Activated naive CD8-positive, alpha-beta T cell treated with anti-CD3 and anti-CD28 coated beads, Interleukin-2, amount 50 U/mL, for 24 hours (primary cell): ENCODE measurements around the gene TSEN34.
A peak's percentile ranks its signal among the peaks of the same experiment; 100 is the strongest.
"Not testable (repeated sequence)": the region's sequence is repeated elsewhere in the genome, so short reads cannot be mapped to it uniquely, and the experiment has no call there.

Experiments
- ATAC-seq: fragments of 150-1000 bp; cut with Tn5 transposase; one replicate; pipeline ENCODE4 v1.10.0; 2021
- DNase-seq: peaks from one replicate; pipeline ENCODE4 v3.0.0; 2021
- H3K27ac Mint-ChIP-seq: one replicate; pipeline ENCODE4 v1.8.0; 2021; ENCODE audit warnings: mild to moderate bottlenecking, mixed read lengths
- H3K27me3 Mint-ChIP-seq: one replicate; pipeline ENCODE4 v1.8.0; 2021; ENCODE audit warnings: mixed read lengths
- H3K36me3 Mint-ChIP-seq: one replicate; pipeline ENCODE4 v1.8.0; 2021; ENCODE audit warnings: low read depth, mixed read lengths
- H3K4me1 Mint-ChIP-seq: one replicate; pipeline ENCODE4 v1.8.0; 2021; ENCODE audit warnings: mixed read lengths
- H3K4me3 Mint-ChIP-seq: one replicate; pipeline ENCODE4 v1.8.0; 2021; ENCODE audit warnings: mild to moderate bottlenecking, moderate library complexity, mixed read lengths
- H3K9me3 Mint-ChIP-seq: one replicate; pipeline ENCODE4 v1.8.0; 2021; ENCODE audit warnings: mixed read lengths

Gene TSEN34

GRCh38 chr19:54172471-54173358 lies 18.4 kb upstream of the TSEN34 start, which contains the start of gene TMC4:
Gene TMC4 (minus strand): TSS chr19:54173160. CDS start chr19:54173117, 43 bp downstream.
- Mint-ChIP-seq H3K27ac (no peak within 1 kb of the TSS), H3K4me3 (no peak within 1 kb of the TSS), H3K27me3 (no peaks in the 10 kb centered on the region), H3K9me3 (no peaks in the 10 kb centered on the region), H3K36me3 (peaks cover 8% of the 10 kb centered on the region), H3K4me1 (peaks cover 6% of the 10 kb centered on the region)
- no peak for DNase-seq
- no peak for ATAC-seq

GRCh38 chr19:54173359-54173699 lies 17.8 kb upstream of the TSEN34 start:
- Mint-ChIP-seq H3K36me3 (peaks cover 12% of the 10 kb centered on the region), H3K27me3 (no peaks in the 10 kb centered on the region), H3K4me3 (no peak overlapping the region), H3K9me3 (no peaks in the 10 kb centered on the region), H3K27ac (no peak overlapping the region), H3K4me1 (peaks cover 2% of the 10 kb centered on the region)
- ATAC-seq (no peak), DNase-seq (no peak)

- no peaks in the 10 kb centered on the region for H3K27me3 Mint-ChIP-seq
- H3K36me3 Mint-ChIP-seq: peaks cover 18% of the 10 kb centered on the region
- no peak overlapping the region for H3K4me3 Mint-ChIP-seq
- ATAC-seq (no peak), DNase-seq (no peak)
- H3K4me1 Mint-ChIP-seq: no peaks in the 10 kb centered on the region
- H3K27ac Mint-ChIP-seq: no peak overlapping the region
- no peaks in the 10 kb centered on the region for H3K9me3 Mint-ChIP-seq
These were observed 16.9 kb upstream of the TSEN34 start for GRCh38 chr19:54173951-54174834.

GRCh38 chr19:54178581-54179261 lies 12.4 kb upstream of the TSEN34 start:
- Mint-ChIP-seq H3K4me3 (no peak overlapping the region), H3K27me3 (no peaks in the 10 kb centered on the region), H3K9me3 (no peaks in the 10 kb centered on the region), H3K36me3 (peaks cover 32% of the 10 kb centered on the region), H3K4me1 (no peaks in the 10 kb centered on the region), H3K27ac (no peak overlapping the region)
- peak; percentile 77 for ATAC-seq
- DNase-seq: no peak

DNA sequence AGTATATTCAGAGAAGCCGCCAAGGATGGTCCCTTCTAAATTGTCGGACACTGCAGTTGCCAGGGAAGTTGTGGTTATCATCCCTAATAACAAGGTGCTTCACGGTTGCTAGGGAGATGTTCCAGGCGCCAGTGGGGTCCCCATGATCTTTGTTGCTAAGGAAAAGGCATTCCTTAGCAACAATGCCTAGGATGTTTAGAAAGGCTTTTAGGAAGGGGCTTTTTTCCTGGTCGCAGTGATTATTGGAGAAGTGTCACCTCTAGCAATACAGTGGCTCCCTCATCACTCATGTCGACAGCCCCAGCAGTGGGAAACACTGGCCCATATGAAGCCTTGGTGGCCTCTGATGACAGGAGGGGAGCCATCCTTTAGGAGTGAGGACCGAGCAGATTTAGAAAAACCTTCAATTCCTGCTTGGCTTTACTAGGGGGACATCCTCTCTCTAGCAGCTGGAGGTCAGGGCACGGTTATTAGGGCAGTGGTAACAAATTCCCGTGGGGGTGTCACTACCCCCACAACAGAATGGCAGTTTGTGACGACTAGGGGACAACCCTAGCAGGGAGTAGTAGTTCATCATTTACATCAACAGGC lies 11.8 kb upstream of the TSEN34 start:
- no peaks in the 10 kb centered on the region for H3K4me1 Mint-ChIP-seq
- H3K27ac Mint-ChIP-seq: no peak overlapping the region
- H3K9me3 Mint-ChIP-seq: no peaks in the 10 kb centered on the region
- peaks cover 37% of the 10 kb centered on the region for H3K36me3 Mint-ChIP-seq
- ATAC-seq: no peak
- DNase-seq: no peak
- no peaks in the 10 kb centered on the region for H3K27me3 Mint-ChIP-seq
- no peak overlapping the region for H3K4me3 Mint-ChIP-seq

DNA sequence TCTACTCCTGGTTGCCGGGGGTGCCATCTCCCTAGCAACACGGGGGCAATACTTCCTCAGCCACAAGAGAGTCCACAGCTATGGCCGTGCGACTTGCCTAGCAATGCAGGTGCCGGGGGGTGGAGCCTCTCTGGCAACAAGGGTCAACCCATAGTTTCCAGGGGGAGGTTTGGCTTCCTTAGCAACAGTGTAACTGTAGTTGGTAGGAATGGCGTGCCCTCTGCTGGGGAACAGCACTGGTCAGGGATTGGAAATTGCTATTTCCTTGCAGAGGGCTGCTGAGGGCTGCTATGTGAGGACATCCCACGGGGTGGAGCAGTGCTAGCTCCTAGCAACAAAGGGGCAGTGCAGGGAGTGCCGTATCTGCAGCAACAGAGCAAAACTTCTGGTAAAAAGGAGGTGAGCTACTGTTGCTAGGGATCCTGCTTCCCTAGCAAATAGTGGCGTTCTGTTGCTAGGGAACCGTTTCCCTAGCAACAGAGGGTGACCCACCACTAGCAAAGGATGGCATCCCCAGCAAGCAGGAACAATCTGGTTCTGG lies 11.1 kb upstream of the TSEN34 start:
- Mint-ChIP-seq H3K4me3 (no peak overlapping the region), H3K36me3 (peaks cover 37% of the 10 kb centered on the region), H3K27ac (no peak overlapping the region), H3K27me3 (no peaks in the 10 kb centered on the region), H3K4me1 (no peaks in the 10 kb centered on the region), H3K9me3 (no peaks in the 10 kb centered on the region)
- no peak for ATAC-seq
- no peak for DNase-seq

GRCh38 chr19:54180691-54181091 lies 10.4 kb upstream of the TSEN34 start:
- H3K4me3 Mint-ChIP-seq: no peak overlapping the region
- H3K27me3 Mint-ChIP-seq: no peaks in the 10 kb centered on the region
- ATAC-seq (no peak), DNase-seq (no peak)
- H3K4me1 Mint-ChIP-seq: no peaks in the 10 kb centered on the region
- no peak overlapping the region for H3K27ac Mint-ChIP-seq
- H3K9me3 Mint-ChIP-seq: no peaks in the 10 kb centered on the region
- peaks cover 37% of the 10 kb centered on the region for H3K36me3 Mint-ChIP-seq

- not testable (repeated sequence) for DNase-seq, H3K27ac Mint-ChIP-seq, ATAC-seq, H3K27me3 Mint-ChIP-seq, H3K4me3 Mint-ChIP-seq, H3K4me1 Mint-ChIP-seq, H3K9me3 Mint-ChIP-seq
- peaks cover 40% of the 10 kb centered on the region for H3K36me3 Mint-ChIP-seq
These were observed 9.2 kb upstream of the TSEN34 start for GRCh38 chr19:54181894-54182293.

DNA sequence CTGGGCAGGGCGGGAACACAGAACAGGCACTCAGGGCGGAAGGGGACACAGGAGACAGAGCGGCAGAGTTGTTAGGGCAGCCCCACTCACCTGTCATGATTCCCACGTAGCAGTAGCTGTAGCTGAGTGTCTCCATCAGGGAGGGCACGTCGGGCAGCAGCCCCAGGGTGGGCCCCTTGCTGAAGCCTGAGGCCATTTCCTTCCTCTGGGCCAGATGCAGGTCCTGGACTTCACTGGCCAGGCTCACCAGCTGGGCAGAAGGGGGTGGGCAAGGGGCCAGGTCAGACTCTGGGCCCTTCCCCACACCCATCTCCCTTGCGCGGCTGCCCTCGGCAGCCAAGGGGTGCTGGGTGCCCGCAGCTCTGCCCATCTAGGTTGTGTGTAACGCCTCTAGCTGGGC lies 7.7 kb upstream of the TSEN34 start:
- H3K27me3 Mint-ChIP-seq: no peaks in the 10 kb centered on the region

DNA sequence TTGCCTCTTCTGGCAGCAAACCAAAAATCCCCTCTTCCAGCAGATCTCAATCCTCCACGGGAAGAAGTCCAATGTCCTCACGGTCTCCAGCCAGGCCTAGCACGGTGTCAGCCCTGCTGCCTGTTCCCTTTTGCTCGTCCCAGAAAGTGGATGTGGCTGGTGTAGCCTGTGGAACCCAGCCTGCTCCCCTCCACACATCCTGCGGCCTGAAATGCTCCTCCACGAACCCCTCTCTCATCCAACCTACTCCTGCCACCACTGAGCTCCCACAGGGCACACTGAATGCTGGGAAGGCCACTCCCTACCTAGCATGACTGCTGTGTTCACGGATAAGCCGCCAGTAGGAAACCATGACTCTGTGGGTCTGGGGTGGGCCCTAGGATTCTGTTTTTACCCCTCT lies 4.8 kb upstream of the TSEN34 start:
- ATAC-seq: no peak
- no peak overlapping the region for H3K27ac Mint-ChIP-seq
- H3K27me3 Mint-ChIP-seq: no peaks in the 10 kb centered on the region
- no peak for DNase-seq
- H3K9me3 Mint-ChIP-seq: no peaks in the 10 kb centered on the region
- H3K4me3 Mint-ChIP-seq: no peak overlapping the region
- peaks cover 28% of the 10 kb centered on the region for H3K36me3 Mint-ChIP-seq
- H3K4me1 Mint-ChIP-seq: peaks cover 18% of the 10 kb centered on the region

More for the DNA sequence above, 7.7 kb upstream of the TSEN34 start:
- ATAC-seq (no peak), DNase-seq (no peak)
- Mint-ChIP-seq H3K4me3 (no peak overlapping the region), H3K4me1 (peaks cover 15% of the 10 kb centered on the region), H3K9me3 (no peaks in the 10 kb centered on the region), H3K36me3 (peaks cover 40% of the 10 kb centered on the region), H3K27ac (no peak overlapping the region)

GRCh38 chr19:54186934-54187381 lies 4.2 kb upstream of the TSEN34 start:
- DNase-seq (no peak), ATAC-seq (no peak)
- Mint-ChIP-seq H3K9me3 (no peaks in the 10 kb centered on the region), H3K27ac (peak overlapping the region; percentile 37), H3K27me3 (no peaks in the 10 kb centered on the region), H3K4me3 (peak overlapping the region; percentile 85), H3K36me3 (peaks cover 27% of the 10 kb centered on the region), H3K4me1 (peaks cover 22% of the 10 kb centered on the region)

DNA sequence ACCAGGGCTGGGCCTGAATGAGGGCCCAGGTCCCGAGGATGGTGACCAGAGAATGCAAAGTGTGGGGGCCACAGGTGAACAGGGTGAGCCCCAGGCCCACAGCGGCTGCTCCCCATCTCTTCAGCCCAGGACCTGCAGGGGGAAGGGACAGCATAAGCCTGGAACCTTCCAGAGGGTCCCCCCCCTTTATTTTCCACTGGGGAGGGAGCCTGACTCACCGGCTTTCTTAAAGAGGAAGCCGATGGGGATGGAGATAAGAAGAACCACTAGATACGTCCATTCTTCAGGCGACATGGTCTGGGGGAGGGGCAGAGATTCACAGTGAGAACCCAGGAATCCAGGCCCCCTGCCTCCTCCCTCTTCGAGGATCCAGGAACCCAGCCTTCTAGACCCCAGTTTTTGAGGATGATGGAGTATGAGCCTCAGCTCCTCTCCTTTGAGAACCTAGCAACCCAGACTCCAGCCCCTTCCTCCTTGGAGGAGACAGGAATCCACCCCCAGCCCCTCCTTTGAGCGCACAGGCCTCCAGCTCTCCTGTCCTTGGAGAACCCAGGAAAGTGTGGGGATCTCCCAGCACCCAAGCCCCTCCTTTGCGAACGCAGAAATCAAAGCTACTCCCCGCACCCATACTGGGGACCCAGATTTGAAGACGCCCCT lies 2.8 kb upstream of the TSEN34 start:
- Mint-ChIP-seq H3K27me3 (no peaks in the 10 kb centered on the region), H3K9me3 (no peaks in the 10 kb centered on the region), H3K4me1 (peaks cover 32% of the 10 kb centered on the region), H3K4me3 (peak overlapping the region; percentile 85), H3K36me3 (peaks cover 33% of the 10 kb centered on the region), H3K27ac (peak overlapping the region; percentile 89)
- ATAC-seq (no peak), DNase-seq (peak; percentile 65)

GRCh38 chr19:54189145-54189734 lies 1.9 kb upstream of the TSEN34 start, which contains the start of gene MBOAT7:
Gene MBOAT7 (minus strand): TSS chr19:54189580. CDS start chr19:54188508, 1,072 bp downstream.
- peak within 1 kb of the TSS; percentile 98 for H3K27ac Mint-ChIP-seq
- no peaks in the 10 kb centered on the region for H3K9me3 Mint-ChIP-seq
- DNase-seq (no peak), ATAC-seq (peak; percentile 8)
- peaks cover 32% of the 10 kb centered on the region for H3K4me1 Mint-ChIP-seq
- H3K36me3 Mint-ChIP-seq: peaks cover 29% of the 10 kb centered on the region
- H3K4me3 Mint-ChIP-seq: peak within 1 kb of the TSS; percentile 85
- H3K27me3 Mint-ChIP-seq: no peaks in the 10 kb centered on the region
